Progenitor cell of endocrine pancreas (in vitro differentiated cells): Measurements from ENCODE around the gene ATOSB. TPM values are rescaled to one million over a fixed set of nuclear protein-coding genes. Genes with fewer than 3 reads are reported as not detected.

ENCODE experiments used
- DNase-seq: peaks from one replicate; pipeline ENCODE4 v3.0.0; 2021; ENCODE audit warnings: low spot score; ENCODE audit not compliant: unreplicated experiment
- H3K27ac Mint-ChIP-seq: 2 replicates; pipeline ENCODE4 v1.8.0; 2021; ENCODE audit warnings: mild to moderate bottlenecking, moderate library complexity, mixed read lengths
- H3K27me3 Mint-ChIP-seq: 2 replicates; pipeline ENCODE4 v1.8.0; 2021; ENCODE audit warnings: mixed read lengths
- H3K36me3 Mint-ChIP-seq: 2 replicates; pipeline ENCODE4 v1.8.0; 2022; ENCODE audit warnings: mixed read lengths; ENCODE audit not compliant: insufficient read depth
- H3K4me1 Mint-ChIP-seq: 2 replicates; pipeline ENCODE4 v1.8.0; 2021; ENCODE audit warnings: low read depth, mixed read lengths
- H3K4me3 Mint-ChIP-seq: 2 replicates; pipeline ENCODE4 v1.8.0; 2021; ENCODE audit warnings: low read depth, mild to moderate bottlenecking, moderate library complexity, mixed read lengths
- H3K9me3 Mint-ChIP-seq: 2 replicates; pipeline ENCODE4 v1.8.0; 2021; ENCODE audit warnings: low read depth, mixed read lengths
- total RNA-seq: library from RNA; stranded (reverse); gene quantifications from 2 replicates; pipeline ENCODE4 v1.2.1, GENCODE V29; 2021
- TF ChIP-seq, protein P1 (sequence below): fragments of 200-600 bp; sonication (generic); IDR thresholded peaks from one replicate; pipeline ENCODE4 v1.5.0; 2021; ENCODE audit warnings: antibody characterized with exemption, mild to moderate bottlenecking; ENCODE audit not compliant: unreplicated experiment

The ATOSB gene
- total RNA-seq, 1 donor from 2014 or later, result 17.7 TPM

DNA sequence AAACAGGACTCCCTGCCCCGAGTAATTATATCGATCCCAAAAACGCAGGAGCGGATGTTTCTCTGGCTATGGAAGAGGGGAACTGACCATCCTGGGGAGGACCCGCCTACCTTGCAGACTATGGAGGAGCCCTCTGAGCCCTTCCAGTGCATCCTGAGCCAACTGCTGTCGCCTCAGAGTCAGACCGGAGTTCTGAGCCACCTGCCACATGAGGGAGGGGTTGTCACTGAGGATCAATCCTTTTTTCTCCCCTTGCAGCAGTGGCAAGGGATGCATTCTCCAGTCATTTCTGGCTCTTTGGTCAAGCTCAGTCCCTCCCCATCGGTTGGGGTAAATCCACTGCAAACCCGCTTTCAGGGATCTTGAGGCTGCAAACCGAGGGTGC, 36.6 kb downstream of the ATOSB start:
- peaks cover 16% of the 10 kb centered on the region for H3K4me1 Mint-ChIP-seq
- peak overlapping the region; percentile 84 for H3K4me3 Mint-ChIP-seq
- DNase-seq, result no peak
- TF ChIP-seq, protein P1, sequence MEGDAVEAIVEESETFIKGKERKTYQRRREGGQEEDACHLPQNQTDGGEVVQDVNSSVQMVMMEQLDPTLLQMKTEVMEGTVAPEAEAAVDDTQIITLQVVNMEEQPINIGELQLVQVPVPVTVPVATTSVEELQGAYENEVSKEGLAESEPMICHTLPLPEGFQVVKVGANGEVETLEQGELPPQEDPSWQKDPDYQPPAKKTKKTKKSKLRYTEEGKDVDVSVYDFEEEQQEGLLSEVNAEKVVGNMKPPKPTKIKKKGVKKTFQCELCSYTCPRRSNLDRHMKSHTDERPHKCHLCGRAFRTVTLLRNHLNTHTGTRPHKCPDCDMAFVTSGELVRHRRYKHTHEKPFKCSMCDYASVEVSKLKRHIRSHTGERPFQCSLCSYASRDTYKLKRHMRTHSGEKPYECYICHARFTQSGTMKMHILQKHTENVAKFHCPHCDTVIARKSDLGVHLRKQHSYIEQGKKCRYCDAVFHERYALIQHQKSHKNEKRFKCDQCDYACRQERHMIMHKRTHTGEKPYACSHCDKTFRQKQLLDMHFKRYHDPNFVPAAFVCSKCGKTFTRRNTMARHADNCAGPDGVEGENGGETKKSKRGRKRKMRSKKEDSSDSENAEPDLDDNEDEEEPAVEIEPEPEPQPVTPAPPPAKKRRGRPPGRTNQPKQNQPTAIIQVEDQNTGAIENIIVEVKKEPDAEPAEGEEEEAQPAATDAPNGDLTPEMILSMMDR, result no peak
- peaks cover 7% of the 10 kb centered on the region for H3K36me3 Mint-ChIP-seq
- H3K27ac Mint-ChIP-seq, result peak overlapping the region; percentile 90
- H3K9me3 Mint-ChIP-seq, result no peaks in the 10 kb centered on the region
- no peaks in the 10 kb centered on the region for H3K27me3 Mint-ChIP-seq

DNA sequence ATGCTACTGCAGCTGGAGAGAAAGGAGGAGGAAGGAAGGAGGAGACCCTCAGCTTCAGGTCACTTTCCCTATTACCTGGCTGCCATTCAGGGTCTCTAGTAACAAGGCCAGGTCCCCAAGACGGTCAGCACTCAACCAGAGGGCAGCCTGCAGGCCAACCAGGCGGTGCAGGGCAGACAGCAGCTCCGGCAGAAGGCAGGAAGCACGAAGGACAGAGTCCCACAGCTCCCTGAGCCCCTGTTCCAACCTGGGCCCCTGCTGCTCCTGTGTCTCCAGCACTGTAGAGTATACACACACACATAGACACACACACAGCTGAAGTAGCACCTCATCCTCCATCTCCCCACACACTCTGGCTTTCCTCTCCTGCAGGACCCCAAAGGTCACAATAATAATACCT, 37.6 kb downstream of the ATOSB start:
- H3K4me1 Mint-ChIP-seq, result peaks cover 16% of the 10 kb centered on the region
- no peaks in the 10 kb centered on the region for H3K27me3 Mint-ChIP-seq
- DNase-seq, result no peak
- H3K36me3 Mint-ChIP-seq, result peaks cover 13% of the 10 kb centered on the region
- no peaks in the 10 kb centered on the region for H3K9me3 Mint-ChIP-seq
- no peak overlapping the region for H3K27ac Mint-ChIP-seq
- TF ChIP-seq, protein P1, result no peak
- H3K4me3 Mint-ChIP-seq, result peak overlapping the region; percentile 84

DNA sequence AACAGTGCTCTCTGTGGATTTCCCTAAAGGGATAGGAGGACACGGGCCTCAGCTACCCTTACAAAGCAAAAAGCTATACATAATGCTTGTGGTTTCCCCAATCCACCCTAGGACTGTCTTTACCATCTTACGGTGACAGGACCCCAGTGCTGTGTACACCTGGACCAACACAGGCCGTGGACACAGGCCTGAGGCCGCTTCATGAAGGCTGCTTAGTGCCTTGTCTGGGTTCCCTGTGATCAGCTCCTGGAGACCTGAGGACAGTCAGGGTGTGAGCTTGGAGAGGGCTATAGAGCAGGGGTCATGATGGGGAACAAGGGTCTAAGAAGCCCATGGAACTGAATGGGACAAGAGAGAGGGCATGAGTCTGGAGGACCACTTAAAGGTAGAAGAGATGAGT, 38.8 kb downstream of the ATOSB start:
- H3K4me1 Mint-ChIP-seq, result peaks cover 20% of the 10 kb centered on the region
- TF ChIP-seq, protein P1, result no peak
- no peak for DNase-seq
- no peak overlapping the region for H3K4me3 Mint-ChIP-seq
- no peaks in the 10 kb centered on the region for H3K9me3 Mint-ChIP-seq
- no peaks in the 10 kb centered on the region for H3K27me3 Mint-ChIP-seq
- H3K27ac Mint-ChIP-seq, result no peak overlapping the region
- H3K36me3 Mint-ChIP-seq, result peaks cover 15% of the 10 kb centered on the region

DNA sequence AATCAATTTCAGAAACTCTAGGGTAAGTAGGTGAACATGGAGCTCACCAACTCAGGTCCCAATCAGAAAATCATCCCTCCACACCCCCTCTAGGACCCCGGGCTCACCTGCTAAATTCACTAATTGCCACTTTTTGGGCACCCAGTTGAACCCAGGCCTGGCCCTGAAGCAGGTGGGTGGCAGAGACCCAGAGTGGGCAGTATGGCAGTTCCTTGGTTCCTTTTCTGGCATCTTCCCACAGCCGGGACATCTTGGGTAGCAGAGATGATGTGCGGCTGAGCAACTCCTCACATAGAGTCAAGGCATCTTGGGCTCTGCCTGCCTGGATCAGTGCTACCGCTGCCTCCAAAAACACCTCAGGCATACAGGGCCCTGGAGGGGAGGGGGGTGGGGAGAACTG, 40.3 kb downstream of the ATOSB start:
- Mint-ChIP-seq H3K36me3 (peaks cover 16% of the 10 kb centered on the region), H3K9me3 (no peaks in the 10 kb centered on the region), H3K4me1 (peaks cover 27% of the 10 kb centered on the region), H3K27me3 (no peaks in the 10 kb centered on the region), H3K27ac (no peak overlapping the region), H3K4me3 (no peak overlapping the region)
- TF ChIP-seq, protein P1, result no peak
- no peak for DNase-seq

DNA sequence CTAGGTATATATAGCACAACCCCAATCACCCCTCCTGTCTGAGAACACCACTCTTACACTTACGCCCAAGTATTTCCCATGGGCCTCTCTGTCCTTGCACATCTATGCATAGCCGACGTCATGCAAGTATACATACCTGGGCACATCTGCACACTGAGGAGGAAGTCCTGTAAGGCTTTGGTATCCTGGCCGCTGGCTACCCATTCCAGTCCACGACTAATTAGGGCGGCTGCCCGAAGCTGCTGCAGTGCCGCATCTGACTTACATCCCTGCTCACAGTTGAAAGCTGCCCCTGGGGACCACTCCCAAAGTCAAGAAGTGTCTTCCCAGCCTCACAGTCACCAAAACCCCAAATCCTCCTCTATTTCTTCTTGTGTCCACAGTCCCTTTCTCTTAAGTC, 40.9 kb downstream of the ATOSB start:
- H3K27me3 Mint-ChIP-seq, result no peaks in the 10 kb centered on the region

More for the DNA sequence above, 40.9 kb downstream of the ATOSB start:
- Mint-ChIP-seq H3K4me3 (no peak overlapping the region), H3K36me3 (peaks cover 16% of the 10 kb centered on the region), H3K9me3 (no peaks in the 10 kb centered on the region), H3K4me1 (peaks cover 29% of the 10 kb centered on the region), H3K27ac (no peak overlapping the region)
- TF ChIP-seq, protein P1, result no peak
- DNase-seq, result no peak
